HTR-8/SVneo (cell line): ENCODE data around the gene MUC12.
"Not testable (repeated sequence)": the region's sequence is repeated elsewhere in the genome, so short reads cannot be mapped to it uniquely, and the experiment has no call there.

Experiments
- DNase-seq: peaks from one replicate; pipeline ENCODE4 v3.0.0; 2011; ENCODE audit warnings: low spot score, mixed read lengths; ENCODE audit not compliant: insufficient read length
- FAIRE-seq: peaks from 2 replicates; lab custom pipeline; 2011; peaks lifted over from hg19 to GRCh38; lab: Jason Lieb, UNC

Gene MUC12

GRCh38 chr7:101041283-101041682 lies 71.9 kb downstream of the MUC12 start:
- not testable (repeated sequence) for DNase-seq, FAIRE-seq

- DNase-seq, result peak; percentile 23
- no peak for FAIRE-seq
Observed at GRCh38 chr7:101058355-101058754, 89.0 kb downstream of the MUC12 start.

GRCh38 chr7:101059620-101059942 lies 90.2 kb downstream of the MUC12 start:
- FAIRE-seq (no peak), DNase-seq (no peak)

- FAIRE-seq (no peak), DNase-seq (no peak)
Observed at GRCh38 chr7:101060992-101061391, 91.6 kb downstream of the MUC12 start.

- DNase-seq, FAIRE-seq: not testable (repeated sequence)
Observed at GRCh38 chr7:101064176-101064550, 94.8 kb downstream of the MUC12 start.

GRCh38 chr7:101065162-101065561 lies 95.8 kb downstream of the MUC12 start:
- DNase-seq, FAIRE-seq: not testable (repeated sequence)

GRCh38 chr7:101066141-101066832 lies 96.9 kb downstream of the MUC12 start:
- DNase-seq (no peak), FAIRE-seq (no peak)

- DNase-seq, result no peak
- FAIRE-seq, result no peak
Observed at GRCh38 chr7:101066833-101067177, 97.4 kb downstream of the MUC12 start.

- DNase-seq, result no peak
- no peak for FAIRE-seq
Observed at GRCh38 chr7:101068401-101068800, 99.0 kb downstream of the MUC12 start.
